Measurements from ENCODE around the gene NOP9.

Gene NOP9

GRCh38 chr14:24307575-24308341, 8.1 kb downstream of the NOP9 start, which contains the start of gene CIDEB:
CIDEB (minus strand) TSS chr14:24307977; CDS start chr14:24307858, 119 bp downstream.
- peak; percentile 79 for DNase-seq (ENCODE audit: low spot score)

GRCh38 chr14:24308342-24309124, 8.9 kb downstream of the NOP9 start:
- no peak for TF ChIP-seq CTCF (IDR thresholded peaks at IDR 0.05; ENCODE audit: extremely low read depth, missing control alignments)
- DNase-seq (ENCODE audit: low spot score), result no peak

More at GRCh38 chr14:24307575-24308341, 8.1 kb downstream of the NOP9 start, which contains the start of gene CIDEB:
- TF ChIP-seq CTCF (IDR thresholded peaks at IDR 0.05; ENCODE audit: extremely low read depth, missing control alignments), result peak; percentile 91

- DNase-seq (ENCODE audit: low spot score), result no peak
- no peak for TF ChIP-seq CTCF (IDR thresholded peaks at IDR 0.05; ENCODE audit: extremely low read depth, missing control alignments)
These were observed 10.1 kb downstream of the NOP9 start, which contains the start of gene LTB4R2 for GRCh38 chr14:24309538-24310264. LTB4R2 (plus strand) TSS chr14:24310140; CDS start chr14:24310665, 525 bp downstream.

DNA sequence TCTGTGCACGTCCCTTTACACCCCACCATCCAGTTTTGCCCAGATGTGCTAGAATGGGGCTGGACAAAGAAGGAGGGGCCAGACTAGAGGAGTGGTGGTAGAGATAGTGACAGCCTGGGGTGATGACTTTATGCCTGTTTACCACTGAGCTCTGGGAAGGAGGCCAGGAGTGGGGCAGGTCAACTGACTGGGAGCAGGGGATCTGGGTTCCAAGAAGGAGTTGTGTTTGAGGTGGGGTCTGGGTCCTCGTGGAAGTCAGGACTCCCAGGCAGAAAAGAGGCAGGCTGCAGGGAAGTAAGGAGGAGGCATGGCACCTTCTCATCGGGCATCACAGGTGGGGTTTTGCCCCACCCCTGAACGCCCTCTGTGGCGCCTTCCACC, 10.6 kb downstream of the NOP9 start:
- no peak for DNase-seq (ENCODE audit: low spot score)
- no peak for TF ChIP-seq CTCF (IDR thresholded peaks at IDR 0.05; ENCODE audit: extremely low read depth, missing control alignments)

DNA sequence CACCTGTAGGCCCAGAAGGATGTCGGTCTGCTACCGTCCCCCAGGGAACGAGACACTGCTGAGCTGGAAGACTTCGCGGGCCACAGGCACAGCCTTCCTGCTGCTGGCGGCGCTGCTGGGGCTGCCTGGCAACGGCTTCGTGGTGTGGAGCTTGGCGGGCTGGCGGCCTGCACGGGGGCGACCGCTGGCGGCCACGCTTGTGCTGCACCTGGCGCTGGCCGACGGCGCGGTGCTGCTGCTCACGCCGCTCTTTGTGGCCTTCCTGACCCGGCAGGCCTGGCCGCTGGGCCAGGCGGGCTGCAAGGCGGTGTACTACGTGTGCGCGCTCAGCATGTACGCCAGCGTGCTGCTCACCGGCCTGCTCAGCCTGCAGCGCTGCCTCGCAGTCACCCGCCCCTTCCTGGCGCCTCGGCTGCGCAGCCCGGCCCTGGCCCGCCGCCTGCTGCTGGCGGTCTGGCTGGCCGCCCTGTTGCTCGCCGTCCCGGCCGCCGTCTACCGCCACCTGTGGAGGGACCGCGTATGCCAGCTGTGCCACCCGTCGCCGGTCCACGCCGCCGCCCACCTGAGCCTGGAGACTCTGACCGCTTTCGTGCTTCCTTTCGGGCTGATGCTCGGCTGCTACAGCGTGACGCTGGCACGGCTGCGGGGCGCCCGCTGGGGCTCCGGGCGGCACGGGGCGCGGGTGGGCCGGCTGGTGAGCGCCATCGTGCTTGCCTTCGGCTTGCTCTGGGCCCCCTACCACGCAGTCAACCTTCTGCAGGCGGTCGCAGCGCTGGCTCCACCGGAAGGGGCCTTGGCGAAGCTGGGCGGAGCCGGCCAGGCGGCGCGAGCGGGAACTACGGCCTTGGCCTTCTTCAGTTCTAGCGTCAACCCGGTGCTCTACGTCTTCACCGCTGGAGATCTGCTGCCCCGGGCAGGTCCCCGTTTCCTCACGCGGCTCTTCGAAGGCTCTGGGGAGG, 11.3 kb downstream of the NOP9 start, which contains the start of gene LTB4R:
TSS of gene LTB4R (plus strand) at position 857 of the 959 bp plus-strand sequence. CDS start 4,150 bp downstream, outside the sequence.
- TF ChIP-seq CTCF (IDR thresholded peaks at IDR 0.05; ENCODE audit: extremely low read depth, missing control alignments), result peak; percentile 44
- peak; percentile 85 for DNase-seq (ENCODE audit: low spot score)

GRCh38 chr14:24311837-24312615, 12.4 kb downstream of the NOP9 start:
- TF ChIP-seq CTCF (IDR thresholded peaks at IDR 0.05; ENCODE audit: extremely low read depth, missing control alignments), result no peak
- DNase-seq (ENCODE audit: low spot score), result no peak
